ENCODE measurements around the gene PROM1. TPM values are rescaled to one million over a fixed set of nuclear protein-coding genes. Genes with fewer than 3 reads are reported as not detected.
A peak's percentile ranks its signal among the peaks of the same experiment; 100 is the strongest.

The PROM1 gene
- total and polyA plus RNA-seq, 2 of the 13 experiments (the other 11 are each of a cell fraction or from before 2014, with no cell fraction given), result 3.9 to 16.4 TPM

- TF ChIP-seq PATZ1 (CRISPR knock-in tag; IDR thresholded peaks at IDR 0.05) (peak; percentile 25; the same call in 1 of the 2 replicates), HNF4A (CRISPR knock-in tag; IDR thresholded peaks at IDR 0.05) (peak; percentile 51; the same call in 1 of the 2 replicates), HNRNPK (IDR thresholded peaks at IDR 0.05; ENCODE audit: low read depth, low read length, poor library complexity, severe bottlenecking) (no peak), HNF4G (IDR thresholded peaks at IDR 0.05; ENCODE audit: borderline replicate concordance, low read depth, low read length) (peak; percentile 27; the same call in 1 of the 2 replicates), HNF4G (CRISPR knock-in tag; IDR thresholded peaks at IDR 0.05; ENCODE audit: borderline replicate concordance, low read depth) (no peak), STAG1 (CRISPR knock-in tag; IDR thresholded peaks at IDR 0.05) (peak; percentile 93), SP5 (CRISPR knock-in tag; IDR thresholded peaks at IDR 0.05; ENCODE audit: borderline replicate concordance, low read depth) (0 out of 2 replicates have a peak, but pooled peaks have one; percentile 40), ZMYM4 (CRISPR knock-in tag; IDR thresholded peaks at IDR 0.05) (peak; percentile 77), ZNF740 (CRISPR knock-in tag; IDR thresholded peaks at IDR 0.05) (no peak), ZNF550 (CRISPR knock-in tag; IDR thresholded peaks at IDR 0.05; ENCODE audit: borderline replicate concordance) (no peak), MIXL1 (CRISPR knock-in tag; IDR thresholded peaks at IDR 0.05) (peak; percentile 55; the same call in 1 of the 2 replicates), KLF11 (CRISPR knock-in tag; IDR thresholded peaks at IDR 0.05) (0 out of 2 replicates have a peak, but pooled peaks have one; percentile 32), MEIS2 (CRISPR knock-in tag; IDR thresholded peaks at IDR 0.05) (0 out of 2 replicates have a peak, but pooled peaks have one; percentile 40), ZNF564 (CRISPR knock-in tag; IDR thresholded peaks at IDR 0.05) (no peak), HMGXB4 (CRISPR knock-in tag; IDR thresholded peaks at IDR 0.05; ENCODE audit: borderline replicate concordance in 1 of 2, low read depth in 1 of 2) (no peak), ADNP (CRISPR knock-in tag; IDR thresholded peaks at IDR 0.05) (no peak), ZNF281 (CRISPR knock-in tag; IDR thresholded peaks at IDR 0.05; ENCODE audit: borderline replicate concordance) (peak; percentile 54; the same call in 1 of the 2 replicates), FOXA1 (IDR thresholded peaks at IDR 0.05) (no peak), FOXA1 (CRISPR knock-in tag; IDR thresholded peaks at IDR 0.05) (0 out of 2 replicates have a peak, but pooled peaks have one; percentile 9), ZNF460 (CRISPR knock-in tag; IDR thresholded peaks at IDR 0.05; ENCODE audit: borderline replicate concordance) (no peak), XRCC5 (optimal IDR thresholded peaks at IDR 0.05; ENCODE audit: low read length) (peak; percentile 32), ZNF264 (CRISPR knock-in tag; IDR thresholded peaks at IDR 0.05) (no peak), ZNF605 (CRISPR knock-in tag; IDR thresholded peaks at IDR 0.05) (no peak), RARA (CRISPR knock-in tag; IDR thresholded peaks at IDR 0.05) (no peak), NR2F6 (IDR thresholded peaks at IDR 0.05) (no peak), NR2F6 (CRISPR knock-in tag; IDR thresholded peaks at IDR 0.05) (peak; percentile 40; the same call in 1 of the 2 replicates)
These were observed 127.5 kb downstream of the PROM1 start (continued) for GRCh38 chr4:15956179-15956850.

Data from HepG2 (cell line).